NCI-H2107 treated with DMSO at 0.1 percent for 48 hours (cell line): ENCODE results near the gene ANAPC2.

ENCODE experiments used
- DNase-seq: peaks from one replicate; lab custom pipeline; 2025; ENCODE audit not compliant: unreplicated experiment; lab: John Stamatoyannopoulos, UW

The ANAPC2 gene, protein sequence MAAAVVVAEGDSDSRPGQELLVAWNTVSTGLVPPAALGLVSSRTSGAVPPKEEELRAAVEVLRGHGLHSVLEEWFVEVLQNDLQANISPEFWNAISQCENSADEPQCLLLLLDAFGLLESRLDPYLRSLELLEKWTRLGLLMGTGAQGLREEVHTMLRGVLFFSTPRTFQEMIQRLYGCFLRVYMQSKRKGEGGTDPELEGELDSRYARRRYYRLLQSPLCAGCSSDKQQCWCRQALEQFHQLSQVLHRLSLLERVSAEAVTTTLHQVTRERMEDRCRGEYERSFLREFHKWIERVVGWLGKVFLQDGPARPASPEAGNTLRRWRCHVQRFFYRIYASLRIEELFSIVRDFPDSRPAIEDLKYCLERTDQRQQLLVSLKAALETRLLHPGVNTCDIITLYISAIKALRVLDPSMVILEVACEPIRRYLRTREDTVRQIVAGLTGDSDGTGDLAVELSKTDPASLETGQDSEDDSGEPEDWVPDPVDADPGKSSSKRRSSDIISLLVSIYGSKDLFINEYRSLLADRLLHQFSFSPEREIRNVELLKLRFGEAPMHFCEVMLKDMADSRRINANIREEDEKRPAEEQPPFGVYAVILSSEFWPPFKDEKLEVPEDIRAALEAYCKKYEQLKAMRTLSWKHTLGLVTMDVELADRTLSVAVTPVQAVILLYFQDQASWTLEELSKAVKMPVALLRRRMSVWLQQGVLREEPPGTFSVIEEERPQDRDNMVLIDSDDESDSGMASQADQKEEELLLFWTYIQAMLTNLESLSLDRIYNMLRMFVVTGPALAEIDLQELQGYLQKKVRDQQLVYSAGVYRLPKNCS

DNA sequence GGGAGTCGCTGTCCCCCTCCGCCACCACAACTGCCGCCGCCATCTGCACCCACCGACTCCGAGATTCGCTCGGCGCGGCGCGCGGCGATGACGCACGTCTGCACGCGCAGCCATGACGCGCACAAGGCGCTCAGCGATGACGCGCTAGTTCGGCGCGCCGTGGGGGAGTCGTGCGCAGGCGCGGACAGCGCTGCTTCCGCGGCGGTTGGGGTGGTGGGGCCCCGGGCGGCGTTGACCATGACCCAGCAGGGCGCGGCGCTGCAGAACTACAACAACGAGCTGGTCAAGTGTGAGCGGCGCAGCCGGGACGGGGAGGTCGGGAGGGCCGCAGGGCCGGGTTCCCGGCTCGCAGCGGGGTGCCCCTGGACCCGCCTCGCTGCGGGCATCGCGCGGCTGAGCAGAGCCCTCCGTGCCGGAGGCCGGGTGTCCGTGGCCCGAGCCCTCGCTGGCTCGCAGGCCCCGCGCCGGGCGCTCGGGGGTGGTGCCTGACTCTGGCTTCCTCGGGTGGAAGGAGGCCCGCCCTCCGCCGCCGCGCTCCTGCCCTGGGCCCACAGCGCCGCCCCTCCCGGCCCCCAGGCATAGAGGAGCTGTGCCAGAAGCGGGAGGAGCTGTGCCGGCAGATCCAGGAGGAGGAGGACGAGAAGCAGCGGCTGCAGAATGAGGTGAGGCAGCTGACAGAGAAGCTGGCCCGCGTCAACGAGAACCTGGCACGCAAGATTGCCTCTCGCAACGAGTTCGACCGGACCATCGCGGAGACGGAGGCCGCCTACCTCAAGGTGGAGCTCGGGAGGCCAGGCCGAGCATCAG, at the start of gene ANAPC2, which contains the start of gene SSNA1:
Gene ANAPC2, minus strand, starts transcription at position 71 of the 807 bp plus-strand sequence. Its CDS starts 28 bp downstream, at position 43.
Gene SSNA1, plus strand, starts transcription at position 187 of the 807 bp plus-strand sequence. Its CDS starts 51 bp downstream, at position 238.
- DNase-seq = peak; percentile 69

GRCh38 chr9:137236936-137237421, 48.6 kb upstream of the ANAPC2 start:
- peak; percentile 82 for DNase-seq

GRCh38 chr9:137236238-137236935, 48.0 kb upstream of the ANAPC2 start:
- peak; percentile 81 for DNase-seq

DNA sequence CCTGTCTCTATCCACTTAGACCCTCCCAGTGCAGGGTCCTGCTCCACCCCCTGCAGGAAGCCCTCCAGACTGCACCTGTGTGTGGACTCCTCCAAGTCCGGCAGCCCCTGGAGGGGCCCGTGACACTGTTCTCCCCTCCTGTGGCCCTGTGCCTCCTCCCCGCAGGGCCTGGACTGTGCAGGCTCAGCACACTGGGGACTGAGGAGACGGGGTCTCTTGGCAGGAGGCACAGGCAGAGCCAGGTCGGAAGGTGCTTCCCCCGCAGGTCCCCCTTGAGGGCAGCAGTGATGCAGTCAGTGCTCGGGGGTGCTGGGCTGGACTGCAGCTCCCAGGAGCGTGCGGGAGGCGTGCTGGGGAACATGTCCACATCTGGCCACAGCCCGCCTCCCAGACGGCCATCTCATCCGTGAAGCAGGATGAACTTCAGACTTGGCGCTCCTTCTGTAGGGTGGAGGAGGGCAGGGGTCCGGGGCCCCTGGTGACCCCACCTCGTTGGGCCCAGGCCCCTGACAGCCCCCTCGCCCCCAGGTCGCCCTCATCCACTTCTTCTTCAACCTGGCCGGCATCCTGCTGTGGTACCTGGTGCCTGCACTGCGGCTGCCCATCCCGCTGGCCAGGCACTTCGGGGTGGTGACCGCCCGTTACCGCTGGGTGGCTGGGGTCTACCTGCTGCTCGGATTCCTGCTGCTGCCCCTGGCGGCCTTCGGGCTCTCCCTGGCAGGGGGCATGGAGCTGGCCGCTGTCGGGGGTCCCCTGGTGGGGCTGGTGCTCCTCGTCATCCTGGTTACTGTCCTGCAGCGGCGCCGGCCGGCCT, 47.3 kb upstream of the ANAPC2 start:
- no peak for DNase-seq

GRCh38 chr9:137234758-137235423, 46.5 kb upstream of the ANAPC2 start:
- DNase-seq = no peak

DNA sequence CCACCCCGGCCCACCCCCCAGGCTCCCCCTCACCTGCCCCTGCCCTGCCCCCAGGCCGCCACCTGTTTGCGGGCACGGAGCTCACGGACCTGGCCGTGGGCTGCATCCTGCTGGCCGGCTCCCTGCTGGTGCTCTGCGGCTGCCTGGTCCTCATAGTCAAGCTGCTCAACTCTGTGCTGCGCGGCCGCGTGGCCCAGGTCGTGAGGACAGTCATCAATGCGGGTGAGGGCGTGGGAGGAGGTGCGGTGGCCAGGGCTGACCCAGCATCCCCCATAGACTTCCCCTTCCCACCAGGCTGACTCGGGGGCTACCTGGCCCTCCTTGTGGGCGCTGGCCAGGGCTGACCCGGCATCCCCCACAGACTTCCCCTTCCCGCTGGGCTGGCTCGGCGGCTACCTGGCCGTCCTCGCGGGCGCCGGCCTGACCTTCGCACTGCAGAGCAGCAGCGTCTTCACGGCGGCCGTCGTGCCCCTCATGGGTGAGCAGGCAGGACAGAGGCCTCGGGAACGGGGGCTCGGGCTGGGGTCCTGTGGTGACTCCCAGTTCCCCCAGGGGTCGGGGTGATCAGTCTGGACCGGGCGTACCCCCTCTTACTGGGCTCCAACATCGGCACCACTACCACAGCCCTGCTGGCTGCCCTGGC, 45.8 kb upstream of the ANAPC2 start:
- DNase-seq = no peak

- no peak for DNase-seq
Measured at GRCh38 chr9:137233143-137233980, 45.0 kb upstream of the ANAPC2 start.

- DNase-seq = no peak
Measured at GRCh38 chr9:137232510-137232909, 44.1 kb upstream of the ANAPC2 start.

- no peak for DNase-seq
Measured at GRCh38 chr9:137232101-137232500, 43.7 kb upstream of the ANAPC2 start.

- DNase-seq = no peak
Measured at GRCh38 chr9:137231372-137232039, 43.1 kb upstream of the ANAPC2 start.

DNA sequence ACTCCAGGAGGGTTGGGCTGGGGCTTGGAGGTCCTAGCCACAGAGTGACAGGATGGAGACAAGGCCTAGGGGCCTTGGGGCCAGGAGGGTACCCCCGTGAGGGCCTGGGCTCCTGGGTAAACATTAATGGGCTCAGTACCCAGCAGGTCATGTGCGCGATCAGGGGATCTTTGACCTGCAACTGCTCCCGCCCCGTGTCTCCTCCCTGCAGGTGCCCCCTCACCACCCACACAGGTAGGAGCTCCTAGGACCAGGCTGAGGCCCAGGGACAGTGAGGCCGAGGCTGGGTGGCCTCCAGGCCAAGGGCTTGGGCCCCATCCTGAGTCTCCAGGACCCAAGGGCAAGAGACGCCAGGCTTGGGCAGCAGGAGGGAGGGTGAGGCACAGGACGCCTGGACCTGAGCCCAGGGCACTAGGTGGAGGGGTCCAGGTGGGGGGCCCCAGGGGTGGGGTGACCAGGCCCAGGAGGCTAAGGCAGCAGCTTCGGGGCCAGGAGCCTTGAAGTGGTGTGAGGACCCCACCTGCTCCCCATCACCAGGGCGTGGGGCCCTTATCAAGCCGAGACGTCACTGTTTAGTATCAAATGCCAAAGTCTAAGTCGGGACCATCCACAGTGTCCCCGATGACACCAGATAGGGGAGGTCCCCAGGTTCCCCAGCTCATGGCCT, 42.5 kb upstream of the ANAPC2 start, which contains the start of gene SLC34A3:
Gene SLC34A3, plus strand, starts transcription at position 197 of the 667 bp plus-strand sequence. CDS start 802 bp downstream, outside the sequence.
- no peak for DNase-seq

- DNase-seq = no peak
Measured at GRCh38 chr9:137229903-137230704, 41.7 kb upstream of the ANAPC2 start.

DNA sequence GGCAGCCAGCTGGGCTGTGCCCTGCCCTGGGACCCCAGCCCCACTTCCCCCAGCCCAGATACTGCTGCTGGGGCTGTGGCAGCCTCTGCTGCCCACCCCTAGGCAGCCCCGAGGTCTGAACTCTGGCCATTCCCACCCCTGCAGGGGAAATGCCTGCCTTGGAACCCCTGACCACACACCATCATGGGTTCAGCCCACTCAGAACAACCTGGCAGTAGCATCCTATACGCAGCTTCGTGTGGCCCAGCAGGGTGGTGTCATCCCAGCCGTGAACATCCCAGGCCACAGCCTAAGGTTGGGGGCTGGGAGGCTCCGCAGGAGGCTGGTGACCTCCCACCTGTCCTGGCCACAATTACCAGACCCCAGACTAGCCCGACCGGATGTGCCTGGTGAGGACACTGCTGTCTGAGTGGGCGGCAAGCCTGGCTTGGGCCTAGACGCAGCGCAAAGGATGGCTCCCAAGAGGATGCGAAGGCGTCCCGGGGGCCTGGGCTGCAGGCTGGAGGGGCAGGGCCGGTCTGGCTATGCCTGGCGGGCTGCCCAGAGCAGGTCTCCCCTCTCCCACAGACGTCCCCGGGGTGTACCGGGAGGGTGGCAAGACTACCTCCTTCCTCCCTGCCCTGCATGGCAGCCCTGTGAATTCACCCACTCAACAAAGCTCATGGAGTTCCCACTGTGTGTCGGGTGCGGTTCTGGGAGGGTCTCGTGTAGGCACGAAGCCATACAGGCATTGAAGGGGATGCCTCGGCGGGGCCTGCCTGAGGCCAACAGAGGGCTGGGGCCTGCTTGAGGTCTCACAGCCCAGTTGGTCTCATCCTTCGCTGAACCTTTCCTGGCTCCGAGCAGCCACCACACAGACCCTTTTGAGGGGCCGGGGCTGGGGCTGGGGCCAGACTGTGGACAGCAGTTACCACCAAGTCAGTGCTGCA, 40.9 kb upstream of the ANAPC2 start:
- no peak for DNase-seq

- no peak for DNase-seq
Measured at GRCh38 chr9:137228506-137228967, 40.2 kb upstream of the ANAPC2 start.
